WI38 (cell line): Measurements from ENCODE around the gene ZNF618.

Experiments
- H3K4me3 ChIP-seq: 2 replicates; pipeline ENCODE4 v1.5.1; 2011; ENCODE audit warnings: low read depth, mild to moderate bottlenecking, control low read depth, low read length
- TF ChIP-seq, protein P1 (sequence below): IDR thresholded peaks from 2 replicates; pipeline ENCODE4 v1.5.1; 2012; ENCODE audit warnings: low read depth, mild to moderate bottlenecking, control low read depth, low read length

ZNF618 gene

DNA sequence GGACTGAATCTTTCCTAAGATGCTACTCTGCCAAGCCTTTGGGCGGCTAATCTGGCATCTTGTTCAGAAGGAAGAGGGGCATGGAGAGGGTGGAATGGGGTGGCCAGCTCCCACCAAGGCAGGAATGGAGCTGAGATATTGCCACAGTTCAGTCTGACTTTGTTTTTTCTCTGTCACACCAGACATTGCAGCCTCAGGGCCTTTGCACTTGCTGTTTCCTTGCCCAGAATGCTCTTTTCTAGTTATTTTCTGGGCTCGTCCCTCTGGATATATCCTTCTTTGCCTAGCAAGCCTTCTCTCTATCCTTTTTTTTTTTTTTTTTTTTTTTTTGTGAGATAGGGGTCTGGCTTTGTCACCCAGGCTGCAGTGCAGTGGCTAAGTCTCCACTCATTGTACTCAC is 40.8 kb downstream of the ZNF618 start:
- TF ChIP-seq, protein P1, sequence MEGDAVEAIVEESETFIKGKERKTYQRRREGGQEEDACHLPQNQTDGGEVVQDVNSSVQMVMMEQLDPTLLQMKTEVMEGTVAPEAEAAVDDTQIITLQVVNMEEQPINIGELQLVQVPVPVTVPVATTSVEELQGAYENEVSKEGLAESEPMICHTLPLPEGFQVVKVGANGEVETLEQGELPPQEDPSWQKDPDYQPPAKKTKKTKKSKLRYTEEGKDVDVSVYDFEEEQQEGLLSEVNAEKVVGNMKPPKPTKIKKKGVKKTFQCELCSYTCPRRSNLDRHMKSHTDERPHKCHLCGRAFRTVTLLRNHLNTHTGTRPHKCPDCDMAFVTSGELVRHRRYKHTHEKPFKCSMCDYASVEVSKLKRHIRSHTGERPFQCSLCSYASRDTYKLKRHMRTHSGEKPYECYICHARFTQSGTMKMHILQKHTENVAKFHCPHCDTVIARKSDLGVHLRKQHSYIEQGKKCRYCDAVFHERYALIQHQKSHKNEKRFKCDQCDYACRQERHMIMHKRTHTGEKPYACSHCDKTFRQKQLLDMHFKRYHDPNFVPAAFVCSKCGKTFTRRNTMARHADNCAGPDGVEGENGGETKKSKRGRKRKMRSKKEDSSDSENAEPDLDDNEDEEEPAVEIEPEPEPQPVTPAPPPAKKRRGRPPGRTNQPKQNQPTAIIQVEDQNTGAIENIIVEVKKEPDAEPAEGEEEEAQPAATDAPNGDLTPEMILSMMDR, result no peak

DNA sequence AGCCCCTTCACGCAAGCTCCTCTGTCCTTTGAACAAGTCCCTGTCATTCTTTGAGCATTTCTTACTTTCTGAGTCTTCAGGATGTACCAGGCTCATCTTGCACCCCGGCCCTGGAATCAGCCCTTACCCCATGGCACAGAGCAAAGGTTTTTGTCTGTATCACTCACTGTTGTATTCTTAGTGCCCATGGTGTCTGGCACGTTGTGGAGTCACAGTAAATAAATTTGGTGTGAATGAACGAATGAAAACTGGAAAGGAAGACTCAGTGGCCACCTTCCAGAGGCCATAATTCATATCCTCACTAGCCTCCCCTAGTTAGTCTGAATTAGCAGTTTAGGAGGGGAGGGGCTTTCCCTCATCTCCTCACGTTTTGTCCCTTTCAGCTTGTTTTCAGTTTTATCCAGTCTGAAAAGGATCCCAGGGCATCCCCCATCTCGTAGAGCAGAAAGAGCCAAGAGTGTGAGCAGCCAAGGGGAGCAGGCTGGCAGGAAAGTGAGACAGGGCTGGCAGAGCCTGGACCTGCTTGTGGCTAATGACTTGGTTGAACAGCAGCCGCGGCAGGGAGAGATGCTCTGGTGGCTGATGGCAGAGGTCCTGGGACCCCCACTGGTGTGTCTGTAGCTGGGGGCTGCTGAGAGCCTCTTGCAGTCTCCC is 42.7 kb downstream of the ZNF618 start:
- TF ChIP-seq, protein P1, result no peak
- no peak overlapping the region for H3K4me3 ChIP-seq

More for the DNA sequence above, 40.8 kb downstream of the ZNF618 start:
- no peak overlapping the region for H3K4me3 ChIP-seq

DNA sequence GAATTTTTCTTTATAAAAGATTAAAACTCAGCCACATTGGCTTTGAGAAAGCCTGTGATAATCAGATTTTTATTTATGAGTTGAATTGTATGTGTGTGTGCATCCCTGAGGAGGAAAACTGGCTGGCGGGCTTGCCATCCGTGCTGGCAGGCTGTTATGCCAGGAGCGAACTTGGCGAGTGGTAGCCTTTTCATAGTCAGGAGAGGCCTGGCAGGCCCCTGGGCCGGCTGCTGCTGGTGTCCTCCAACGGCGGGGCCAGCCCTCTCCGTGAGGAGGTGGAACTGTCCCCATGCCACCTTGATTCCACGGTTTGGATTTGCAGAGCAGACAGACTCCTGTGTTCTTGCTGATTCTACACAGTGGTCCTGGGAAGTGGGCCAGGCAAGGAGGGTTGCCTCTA is 43.3 kb downstream of the ZNF618 start:
- H3K4me3 ChIP-seq, result no peak overlapping the region
- TF ChIP-seq, protein P1, result no peak

DNA sequence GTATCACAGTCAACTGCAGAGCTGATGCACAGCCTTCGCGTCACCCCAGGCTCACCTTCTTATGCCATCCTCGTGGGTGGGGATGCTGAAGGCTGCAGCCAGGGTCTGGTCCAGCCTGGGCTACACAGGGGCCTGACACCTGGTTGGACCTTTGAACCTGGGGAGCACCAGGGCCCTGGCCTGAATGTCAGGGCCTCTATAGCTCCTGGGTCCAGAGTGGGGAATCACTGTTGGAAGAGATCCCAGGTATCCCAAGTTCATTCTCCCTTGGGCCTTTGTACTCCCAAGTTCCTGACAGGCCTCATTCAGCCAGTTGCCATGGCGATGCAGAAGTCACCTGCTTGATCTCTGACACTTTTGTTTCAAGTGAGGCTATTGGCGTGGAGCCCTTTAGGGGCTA is 43.8 kb downstream of the ZNF618 start:
- no peak overlapping the region for H3K4me3 ChIP-seq
- TF ChIP-seq, protein P1, result no peak

DNA sequence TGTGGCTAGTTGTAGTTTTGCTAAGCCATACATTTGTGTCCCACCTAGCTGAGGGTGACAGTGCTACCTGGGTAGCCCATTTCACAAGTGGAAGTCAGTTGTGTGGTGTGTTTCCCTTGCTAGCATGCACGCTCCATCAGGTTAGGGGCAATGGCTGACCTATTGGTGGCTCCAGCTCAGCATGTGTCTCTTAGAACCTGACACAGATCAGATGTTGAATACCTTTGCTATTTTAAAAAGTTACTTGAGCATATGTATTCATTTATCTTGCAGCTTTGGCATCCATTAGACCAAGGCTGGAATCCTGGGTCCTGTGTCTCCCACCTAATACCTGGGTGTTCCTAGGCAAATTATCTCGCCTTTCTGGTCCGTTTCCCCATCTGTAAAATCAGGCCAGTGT is 44.8 kb downstream of the ZNF618 start:
- no peak overlapping the region for H3K4me3 ChIP-seq
- TF ChIP-seq, protein P1, result no peak

DNA sequence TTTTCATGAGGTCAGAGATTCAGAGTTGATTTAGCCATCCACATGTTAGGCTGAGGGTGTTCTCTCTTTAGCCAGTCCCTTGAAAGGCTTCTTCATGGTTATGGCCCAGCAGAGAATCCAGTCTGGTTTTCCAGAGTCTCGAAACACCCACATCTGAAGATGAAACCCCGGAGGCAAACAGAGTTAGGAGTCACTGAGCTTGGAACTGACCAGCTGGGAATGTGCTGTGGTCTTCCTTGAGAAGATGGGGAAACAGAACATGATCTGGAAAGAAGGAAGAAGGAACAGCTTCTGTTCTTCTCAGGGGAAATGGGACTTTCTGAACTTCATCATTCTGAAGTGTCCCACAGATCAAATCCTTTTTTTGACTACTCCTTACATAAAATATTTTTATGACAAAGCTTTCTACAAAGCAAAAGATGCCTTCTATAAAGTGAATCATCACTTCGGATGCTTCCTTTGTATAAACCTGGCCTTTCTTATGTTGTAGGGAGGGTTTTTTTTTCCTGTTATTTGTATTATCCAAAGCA is 45.4 kb downstream of the ZNF618 start:
- TF ChIP-seq, protein P1, result no peak
- H3K4me3 ChIP-seq, result no peak overlapping the region

DNA sequence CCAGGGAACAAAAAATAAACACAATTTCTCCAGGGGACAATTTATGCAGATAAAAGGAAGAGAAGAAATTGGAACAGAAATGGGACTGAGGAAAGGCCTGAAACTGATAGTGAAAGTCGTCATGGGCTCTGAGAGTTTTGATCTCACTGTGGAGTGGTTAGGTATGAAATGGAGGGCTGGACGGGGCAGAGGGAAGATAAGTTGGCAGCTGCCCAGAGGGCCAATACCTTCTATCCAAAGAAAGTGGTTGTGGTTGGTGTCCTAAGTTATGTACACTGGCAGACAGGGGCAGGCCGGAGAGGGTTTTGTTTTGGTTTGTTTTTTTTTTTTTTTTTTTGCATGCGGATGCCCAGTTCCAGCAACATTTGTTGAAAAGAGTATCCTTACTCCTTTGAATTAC is 46.1 kb downstream of the ZNF618 start:
- TF ChIP-seq, protein P1, result no peak
- no peak overlapping the region for H3K4me3 ChIP-seq
